ENCODE results near the gene USH1C. TPM values are rescaled to one million over a fixed set of nuclear protein-coding genes. Genes with fewer than 3 reads are reported as not detected.

The USH1C gene
- total RNA-seq, 1 donor from 2014 or later, result 0.72 TPM

- Mint-ChIP-seq H3K4me1 (ENCODE audit: low read depth) (peaks cover 4% of the 10 kb centered on the region), H3K36me3 (ENCODE audit: low read depth) (no peaks in the 10 kb centered on the region), H3K27me3 (ENCODE audit: low read depth) (peaks cover 47% of the 10 kb centered on the region), H3K9me3 (ENCODE audit: low read depth) (no peaks in the 10 kb centered on the region), H3K27ac (ENCODE audit: unreplicated experiment) (no peak overlapping the region), H3K4me3 (ENCODE audit: unreplicated experiment) (no peak overlapping the region)
- peak; percentile 33 for DNase-seq (ENCODE audit: low spot score)
- no peak for TF ChIP-seq CTCF (IDR thresholded peaks at IDR 0.05)
Measured at GRCh38 chr11:17537261-17537660, 7.0 kb downstream of the USH1C start.

DNA sequence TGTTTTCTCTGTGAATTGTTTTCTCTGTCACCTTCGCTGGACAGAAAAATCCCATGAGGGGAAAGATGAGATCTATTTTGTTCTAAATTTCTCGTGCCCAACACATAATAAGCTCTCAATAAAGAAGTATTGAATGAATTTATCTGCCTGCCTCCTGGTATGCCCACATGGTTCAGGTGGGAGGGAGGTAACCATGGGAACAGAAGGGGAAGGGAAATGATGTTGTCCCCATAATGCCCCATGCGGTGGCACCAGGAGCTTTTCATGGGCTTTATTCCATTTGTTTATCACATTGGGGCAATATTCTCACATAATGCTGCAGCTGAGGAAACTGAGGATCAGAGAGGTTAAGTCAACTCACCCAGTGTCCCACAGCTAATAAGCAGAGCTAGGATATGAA lies 8.7 kb downstream of the USH1C start:
- H3K4me1 Mint-ChIP-seq (ENCODE audit: low read depth), result peaks cover 14% of the 10 kb centered on the region
- H3K27ac Mint-ChIP-seq (ENCODE audit: unreplicated experiment), result no peak overlapping the region
- H3K4me3 Mint-ChIP-seq (ENCODE audit: unreplicated experiment), result no peak overlapping the region
- H3K36me3 Mint-ChIP-seq (ENCODE audit: low read depth), result no peaks in the 10 kb centered on the region
- TF ChIP-seq CTCF (IDR thresholded peaks at IDR 0.05), result no peak
- DNase-seq (ENCODE audit: low spot score), result peak; percentile 4
- peaks cover 38% of the 10 kb centered on the region for H3K27me3 Mint-ChIP-seq (ENCODE audit: low read depth)
- no peaks in the 10 kb centered on the region for H3K9me3 Mint-ChIP-seq (ENCODE audit: low read depth)

- peak; percentile 56 for DNase-seq (ENCODE audit: low spot score)
- Mint-ChIP-seq H3K4me3 (ENCODE audit: unreplicated experiment) (no peak overlapping the region), H3K36me3 (ENCODE audit: low read depth) (no peaks in the 10 kb centered on the region), H3K9me3 (ENCODE audit: low read depth) (no peaks in the 10 kb centered on the region), H3K27me3 (ENCODE audit: low read depth) (peaks cover 27% of the 10 kb centered on the region), H3K27ac (ENCODE audit: unreplicated experiment) (no peak overlapping the region), H3K4me1 (ENCODE audit: low read depth) (peaks cover 30% of the 10 kb centered on the region)
- TF ChIP-seq CTCF (IDR thresholded peaks at IDR 0.05), result no peak
Measured at GRCh38 chr11:17533778-17534415, 10.3 kb downstream of the USH1C start.

DNA sequence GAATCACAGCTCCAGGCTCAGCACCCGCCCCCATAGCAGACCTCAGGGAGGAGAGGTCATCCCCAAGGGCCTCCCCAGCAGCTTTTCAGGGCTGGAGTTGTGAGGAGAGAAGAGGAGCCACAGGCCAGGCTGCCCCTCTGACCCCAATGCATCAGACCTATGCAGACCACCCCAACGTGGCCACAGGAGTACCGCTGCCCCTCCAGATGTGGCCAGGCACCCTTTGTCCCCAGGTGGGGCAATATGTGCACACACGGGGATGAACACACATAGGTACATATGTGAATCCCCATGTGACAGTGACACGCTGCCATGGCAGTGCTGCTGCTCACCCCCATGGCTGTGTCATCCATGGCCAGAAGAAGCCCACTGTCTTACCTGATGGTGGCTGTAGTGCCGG lies 10.9 kb downstream of the USH1C start:
- H3K9me3 Mint-ChIP-seq (ENCODE audit: low read depth), result no peaks in the 10 kb centered on the region
- peak; percentile 77 for DNase-seq (ENCODE audit: low spot score)
- peaks cover 35% of the 10 kb centered on the region for H3K4me1 Mint-ChIP-seq (ENCODE audit: low read depth)
- no peak overlapping the region for H3K27ac Mint-ChIP-seq (ENCODE audit: unreplicated experiment)
- H3K36me3 Mint-ChIP-seq (ENCODE audit: low read depth), result no peaks in the 10 kb centered on the region
- no peak for TF ChIP-seq CTCF (IDR thresholded peaks at IDR 0.05)
- no peak overlapping the region for H3K4me3 Mint-ChIP-seq (ENCODE audit: unreplicated experiment)
- peaks cover 23% of the 10 kb centered on the region for H3K27me3 Mint-ChIP-seq (ENCODE audit: low read depth)

DNA sequence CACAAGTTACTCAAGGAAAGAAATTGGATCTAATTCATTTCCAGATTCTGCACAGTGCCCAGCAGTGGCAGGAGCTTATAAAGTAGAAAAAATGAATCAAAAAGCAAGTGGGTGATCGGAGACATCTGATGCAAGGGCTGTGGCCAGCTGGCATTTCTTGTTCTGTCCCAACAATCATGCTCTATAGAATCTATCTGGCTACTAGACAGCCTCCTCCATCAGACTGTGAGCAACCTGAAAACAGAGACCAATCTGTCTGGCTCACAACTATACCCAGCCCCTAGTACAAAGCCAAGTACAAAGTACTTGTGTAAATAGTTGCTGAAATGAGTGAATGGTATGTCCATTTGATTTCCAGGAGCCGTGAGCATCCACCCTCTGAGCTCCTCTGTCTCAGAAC lies 11.4 kb downstream of the USH1C start:
- no peak overlapping the region for H3K27ac Mint-ChIP-seq (ENCODE audit: unreplicated experiment)
- peaks cover 20% of the 10 kb centered on the region for H3K27me3 Mint-ChIP-seq (ENCODE audit: low read depth)
- H3K4me3 Mint-ChIP-seq (ENCODE audit: unreplicated experiment), result no peak overlapping the region
- H3K36me3 Mint-ChIP-seq (ENCODE audit: low read depth), result no peaks in the 10 kb centered on the region
- H3K9me3 Mint-ChIP-seq (ENCODE audit: low read depth), result no peaks in the 10 kb centered on the region
- no peak for DNase-seq (ENCODE audit: low spot score)
- H3K4me1 Mint-ChIP-seq (ENCODE audit: low read depth), result peaks cover 39% of the 10 kb centered on the region
- no peak for TF ChIP-seq CTCF (IDR thresholded peaks at IDR 0.05)
